ENCODE measurements around the gene POU6F1.
"Not testable (repeated sequence)": the region's sequence is repeated elsewhere in the genome, so short reads cannot be mapped to it uniquely, and the experiment has no call there.

POU6F1 gene

GRCh38 chr12:51227962-51228361, 10.1 kb upstream of the POU6F1 start:
- DNase-seq, result no peak

GRCh38 chr12:51227112-51227511, 9.2 kb upstream of the POU6F1 start:
- DNase-seq, result not testable (repeated sequence)

GRCh38 chr12:51225771-51226170, 7.9 kb upstream of the POU6F1 start:
- no peak for DNase-seq

- no peak for DNase-seq
Measured at GRCh38 chr12:51225234-51225633, 7.4 kb upstream of the POU6F1 start.

GRCh38 chr12:51224625-51225024, 6.8 kb upstream of the POU6F1 start:
- DNase-seq, result no peak

GRCh38 chr12:51222461-51222860, 4.6 kb upstream of the POU6F1 start:
- DNase-seq, result no peak

GRCh38 chr12:51219857-51220256, 2.0 kb upstream of the POU6F1 start:
- not testable (repeated sequence) for DNase-seq

- DNase-seq, result no peak
Measured at GRCh38 chr12:51219322-51219721, 1.5 kb upstream of the POU6F1 start.

GRCh38 chr12:51218607-51219161, 822 bp upstream of the POU6F1 start:
- no peak for DNase-seq

GRCh38 chr12:51217133-51217967, 512 bp downstream of the POU6F1 start:
- no peak for DNase-seq

GRCh38 chr12:51216642-51217041, 1.2 kb downstream of the POU6F1 start:
- DNase-seq, result no peak

- no peak for DNase-seq
Measured at GRCh38 chr12:51214895-51215294, 3.0 kb downstream of the POU6F1 start.

GRCh38 chr12:51210690-51211395, 7.0 kb downstream of the POU6F1 start:
- DNase-seq, result no peak

GRCh38 chr12:51209259-51209658, 8.6 kb downstream of the POU6F1 start:
- no peak for DNase-seq

- DNase-seq, result no peak
Measured at GRCh38 chr12:51208016-51208660, 9.7 kb downstream of the POU6F1 start.

- DNase-seq, result no peak
Measured at GRCh38 chr12:51205350-51205749, 12.5 kb downstream of the POU6F1 start.

GRCh38 chr12:51202718-51203117, 15.1 kb downstream of the POU6F1 start:
- no peak for DNase-seq

GRCh38 chr12:51200806-51201205, 17.1 kb downstream of the POU6F1 start:
- DNase-seq, result no peak

GRCh38 chr12:51200156-51200555, 17.7 kb downstream of the POU6F1 start:
- DNase-seq, result no peak

- no peak for DNase-seq
Measured at GRCh38 chr12:51199366-51199945, 18.4 kb downstream of the POU6F1 start.

GRCh38 chr12:51198568-51199365, 19.1 kb downstream of the POU6F1 start:
- DNase-seq, result no peak

Data from SW 1271 (cell line).